Measurements from ENCODE around the gene CCDC24.

CCDC24 gene

GRCh38 chr1:44033041-44033575 lies 41.7 kb downstream of the CCDC24 start:
- no peak overlapping the region for H3K4me3 ChIP-seq (ENCODE audit: low read length)

GRCh38 chr1:44033756-44034155 lies 42.4 kb downstream of the CCDC24 start:
- no peak overlapping the region for H3K4me3 ChIP-seq (ENCODE audit: low read length)
- DNase-seq (ENCODE audit: low read depth, low spot score): no peak

More at GRCh38 chr1:44033041-44033575, 41.7 kb downstream of the CCDC24 start:
- no peak for DNase-seq (ENCODE audit: low read depth, low spot score)

GRCh38 chr1:44034423-44034822 lies 43.0 kb downstream of the CCDC24 start:
- DNase-seq (ENCODE audit: low read depth, low spot score): no peak

GRCh38 chr1:44034976-44035716 lies 43.7 kb downstream of the CCDC24 start:
- DNase-seq (ENCODE audit: low read depth, low spot score): no peak

More at GRCh38 chr1:44034423-44034822, 43.0 kb downstream of the CCDC24 start:
- H3K4me3 ChIP-seq (ENCODE audit: low read length): no peak overlapping the region

GRCh38 chr1:44035726-44036408 lies 44.5 kb downstream of the CCDC24 start:
- H3K4me3 ChIP-seq (ENCODE audit: low read length): no peak overlapping the region
- DNase-seq (ENCODE audit: low read depth, low spot score): no peak

More at GRCh38 chr1:44034976-44035716, 43.7 kb downstream of the CCDC24 start:
- no peak overlapping the region for H3K4me3 ChIP-seq (ENCODE audit: low read length)

- DNase-seq (ENCODE audit: low read depth, low spot score): peak; percentile 32
- no peak overlapping the region for H3K4me3 ChIP-seq (ENCODE audit: low read length)
Observed at GRCh38 chr1:44036409-44037139, 45.2 kb downstream of the CCDC24 start.

- no peak overlapping the region for H3K4me3 ChIP-seq (ENCODE audit: low read length)
- no peak for DNase-seq (ENCODE audit: low read depth, low spot score)
Observed at GRCh38 chr1:44037154-44037553, 45.8 kb downstream of the CCDC24 start.

GRCh38 chr1:44038876-44039657 lies 47.7 kb downstream of the CCDC24 start:
- DNase-seq (ENCODE audit: low read depth, low spot score): no peak
- no peak overlapping the region for H3K4me3 ChIP-seq (ENCODE audit: low read length)

- DNase-seq (ENCODE audit: low read depth, low spot score): no peak
Observed at GRCh38 chr1:44040418-44040817, 49.0 kb downstream of the CCDC24 start.

GRCh38 chr1:44040846-44041245 lies 49.4 kb downstream of the CCDC24 start:
- no peak overlapping the region for H3K4me3 ChIP-seq (ENCODE audit: low read length)
- DNase-seq (ENCODE audit: low read depth, low spot score): no peak

More at GRCh38 chr1:44040418-44040817, 49.0 kb downstream of the CCDC24 start:
- no peak overlapping the region for H3K4me3 ChIP-seq (ENCODE audit: low read length)

- no peak for DNase-seq (ENCODE audit: low read depth, low spot score)
- no peak overlapping the region for H3K4me3 ChIP-seq (ENCODE audit: low read length)
Observed at GRCh38 chr1:44043176-44044070, 52.0 kb downstream of the CCDC24 start.

- no peak overlapping the region for H3K4me3 ChIP-seq (ENCODE audit: low read length)
- DNase-seq (ENCODE audit: low read depth, low spot score): no peak
Observed at GRCh38 chr1:44044071-44044801, 52.8 kb downstream of the CCDC24 start.

GRCh38 chr1:44045064-44045463 lies 53.7 kb downstream of the CCDC24 start:
- H3K4me3 ChIP-seq (ENCODE audit: low read length): no peak overlapping the region
- no peak for DNase-seq (ENCODE audit: low read depth, low spot score)

Measured in Jurkat, Clone E6-1 (cell line).